HepG2 (cell line): ENCODE results near the gene EIF2AK2. TPM values are rescaled to one million over a fixed set of nuclear protein-coding genes. Genes with fewer than 3 reads are reported as not detected.

Experiments
- ARHGAP35 ChIP-seq: sonication (generic); formaldehyde crosslinking; IDR thresholded peaks from 2 replicates; pipeline ENCODE4 v1.9.0; 2022; ENCODE audit warnings: mild to moderate bottlenecking, inconsistent platforms, moderate library complexity, missing genetic modification reagents, borderline replicate concordance
- BCL6 ChIP-seq: IDR thresholded peaks from 2 replicates; pipeline ENCODE4 v1.6.1; 2016; ENCODE audit warnings: missing genetic modification reagents, missing compliant biosample characterization
- CREB3 ChIP-seq: sonication (generic); formaldehyde crosslinking; IDR thresholded peaks from 2 replicates; pipeline ENCODE4 v1.5.0; 2020; ENCODE audit warnings: missing genetic modification reagents
- DMAP1 ChIP-seq: IDR thresholded peaks from 2 replicates; pipeline ENCODE4 v1.6.1; 2016
- GPN1 ChIP-seq: sonication (generic); formaldehyde crosslinking; IDR thresholded peaks from 2 replicates; pipeline ENCODE4 v1.5.1; 2020; ENCODE audit warnings: missing genetic modification reagents, borderline replicate concordance
- IRF2 ChIP-seq: IDR thresholded peaks from 2 replicates; pipeline ENCODE4 v1.6.1; 2018; ENCODE audit warnings: missing genetic modification reagents, missing compliant biosample characterization
- LCORL ChIP-seq, 2 experiments: fragments of 450-650 bp in 1 of 2; sonication (generic) in 1 of 2; formaldehyde crosslinking in 1 of 2; IDR thresholded peaks; 2 replicates each; pipeline versions ENCODE4 v1.5.0 to v1.6.1; 2017 to 2020; ENCODE audit warnings: antibody characterized with exemption in 1 of 2, missing genetic modification reagents in 1 of 2
- PATZ1 ChIP-seq: sonication (generic); formaldehyde crosslinking; IDR thresholded peaks from 2 replicates; pipeline ENCODE4 v1.4.0; 2020; ENCODE audit warnings: missing genetic modification reagents
- SPEN ChIP-seq: sonication (generic); formaldehyde crosslinking; IDR thresholded peaks from 2 replicates; pipeline ENCODE4 v1.5.1; 2020; ENCODE audit warnings: low read depth, mild to moderate bottlenecking, missing genetic modification reagents
- ZBTB42 ChIP-seq: sonication (generic); formaldehyde crosslinking; IDR thresholded peaks from 2 replicates; pipeline ENCODE4 v1.5.0; 2020; ENCODE audit warnings: mild to moderate bottlenecking, missing genetic modification reagents
- ZNF101 ChIP-seq: sonication (generic); formaldehyde crosslinking; IDR thresholded peaks from 2 replicates; pipeline ENCODE4 v1.4.0; 2020; ENCODE audit warnings: mild to moderate bottlenecking, low read depth, missing genetic modification reagents, borderline replicate concordance
- ZNF317 ChIP-seq: sonication (generic); formaldehyde crosslinking; IDR thresholded peaks from 2 replicates; pipeline ENCODE4 v1.5.0; 2020; ENCODE audit warnings: mild to moderate bottlenecking, missing genetic modification reagents
- ZNF687 ChIP-seq: sonication (generic); formaldehyde crosslinking; IDR thresholded peaks from 2 replicates; pipeline ENCODE4 v1.5.1; 2020; ENCODE audit warnings: mild to moderate bottlenecking, missing genetic modification reagents, moderate library complexity
- ZNF790 ChIP-seq: sonication (generic); formaldehyde crosslinking; IDR thresholded peaks from 2 replicates; pipeline ENCODE4 v1.8.0; 2022; ENCODE audit warnings: missing genetic modification reagents, mild to moderate bottlenecking, borderline replicate concordance
- ZSCAN20 ChIP-seq: sonication (generic); formaldehyde crosslinking; IDR thresholded peaks from 2 replicates; pipeline ENCODE4 v1.4.0; 2020; ENCODE audit warnings: missing genetic modification reagents, mild to moderate bottlenecking, borderline replicate concordance
- polyA plus RNA-seq, 8 experiments: library from polyadenylated mRNA; depleted of rRNA in 3 of 8; stranded (reverse) in 7 of 8; unstranded in 1 of 8; fragments of >200 nt; fragmentation: Illumina TruSeq in 4 of 8; extraction: Trizol in 4 of 8; gene quantifications; 2 replicates each; pipeline versions ENCODE4 v1.2.1 to v1.2.3, GENCODE V29; 2011 to 2016; ENCODE audit warnings: low read depth in 4 of 8, missing spikeins in 1 of 8, mixed read lengths in 1 of 8; ENCODE audit not compliant: insufficient read depth in 1 of 8
- total RNA-seq, 5 experiments: library from RNA; depleted of rRNA; stranded (reverse); fragments of >200 nt; fragmentation: Illumina TruSeq; extraction: Trizol; gene quantifications; 2 replicates each; pipeline ENCODE4 v1.2.3, GENCODE V29; 2016; ENCODE audit warnings: low read depth in 1 of 5
- TF ChIP-seq, protein P1 (sequence below): sonication (generic); formaldehyde crosslinking; IDR thresholded peaks from 2 replicates; pipeline ENCODE4 v1.5.0; 2020; ENCODE audit warnings: mild to moderate bottlenecking, missing genetic modification reagents, moderate library complexity
- TF ChIP-seq, protein P2 (sequence below): sonication (generic); formaldehyde crosslinking; IDR thresholded peaks from 2 replicates; pipeline ENCODE4 v1.9.0; 2021; ENCODE audit warnings: missing genetic modification reagents, mild to moderate bottlenecking, borderline replicate concordance

Gene EIF2AK2
- total and polyA plus RNA-seq, 2 of the 13 experiments (the other 11 are each of a cell fraction or from before 2014, with no cell fraction given): 10.2 to 26.1 TPM

DNA sequence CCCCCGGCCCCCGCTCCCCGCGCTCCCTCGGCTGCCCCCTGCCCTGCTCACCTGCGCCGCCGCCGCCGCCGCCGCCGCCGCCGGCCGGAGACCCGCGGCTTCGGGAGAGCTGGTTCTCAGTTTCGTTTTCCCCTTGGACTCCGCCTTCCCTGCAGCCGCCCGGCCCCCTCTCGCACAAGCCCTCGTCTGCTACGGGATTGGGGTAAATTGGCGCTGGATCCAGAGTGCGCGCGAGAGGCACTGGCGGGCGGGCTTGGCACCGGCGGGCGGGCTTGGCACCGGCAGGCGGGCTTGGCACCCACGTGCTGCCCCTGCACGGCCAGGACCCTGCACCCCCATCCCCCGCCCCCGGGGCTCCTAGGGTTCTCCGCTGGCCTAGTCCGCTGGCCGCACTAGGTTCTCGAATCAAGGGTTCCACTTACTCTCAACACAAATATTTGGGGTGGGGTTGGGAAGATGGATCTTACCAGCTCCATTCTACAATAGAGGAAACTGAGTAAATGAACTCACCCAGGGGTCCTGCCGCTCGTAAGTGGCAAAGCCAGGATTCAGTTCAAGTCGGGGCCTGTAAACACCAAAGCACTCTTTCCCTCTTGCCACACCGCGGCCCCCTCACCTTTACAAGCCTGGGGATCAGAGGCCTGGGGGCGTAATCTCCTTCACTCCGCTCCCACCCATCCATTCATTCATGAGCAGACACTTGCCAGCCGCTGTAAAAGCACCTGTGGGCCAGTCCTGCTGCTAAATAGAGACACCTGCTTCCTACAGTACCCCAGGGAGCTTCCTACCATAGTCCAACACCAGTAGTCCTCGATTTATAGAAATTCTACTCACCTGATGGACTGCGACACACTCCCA, at the start of gene EIF2AK2 (continued):
- TF ChIP-seq, protein P1, sequence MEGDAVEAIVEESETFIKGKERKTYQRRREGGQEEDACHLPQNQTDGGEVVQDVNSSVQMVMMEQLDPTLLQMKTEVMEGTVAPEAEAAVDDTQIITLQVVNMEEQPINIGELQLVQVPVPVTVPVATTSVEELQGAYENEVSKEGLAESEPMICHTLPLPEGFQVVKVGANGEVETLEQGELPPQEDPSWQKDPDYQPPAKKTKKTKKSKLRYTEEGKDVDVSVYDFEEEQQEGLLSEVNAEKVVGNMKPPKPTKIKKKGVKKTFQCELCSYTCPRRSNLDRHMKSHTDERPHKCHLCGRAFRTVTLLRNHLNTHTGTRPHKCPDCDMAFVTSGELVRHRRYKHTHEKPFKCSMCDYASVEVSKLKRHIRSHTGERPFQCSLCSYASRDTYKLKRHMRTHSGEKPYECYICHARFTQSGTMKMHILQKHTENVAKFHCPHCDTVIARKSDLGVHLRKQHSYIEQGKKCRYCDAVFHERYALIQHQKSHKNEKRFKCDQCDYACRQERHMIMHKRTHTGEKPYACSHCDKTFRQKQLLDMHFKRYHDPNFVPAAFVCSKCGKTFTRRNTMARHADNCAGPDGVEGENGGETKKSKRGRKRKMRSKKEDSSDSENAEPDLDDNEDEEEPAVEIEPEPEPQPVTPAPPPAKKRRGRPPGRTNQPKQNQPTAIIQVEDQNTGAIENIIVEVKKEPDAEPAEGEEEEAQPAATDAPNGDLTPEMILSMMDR: peak; percentile 5; the same call in 1 of the 2 replicates
- TF ChIP-seq ZBTB42 (CRISPR knock-in tag) (peak; percentile 46; the same call in 1 of the 2 replicates), SPEN (CRISPR knock-in tag) (peak; percentile 71; the same call in 1 of the 2 replicates), ARHGAP35 (CRISPR knock-in tag) (peak; percentile 58; the same call in 1 of the 2 replicates), GPN1 (no peak), DMAP1 (peak; percentile 53; the same call in 1 of the 2 replicates), PATZ1 (peak; percentile 59), LCORL (IDR thresholded peaks at IDR 0.05) (no peak), LCORL (CRISPR knock-in tag; IDR thresholded peaks at IDR 0.05) (peak; percentile 65; the same call in 1 of the 2 replicates), ZSCAN20 (CRISPR knock-in tag) (peak; percentile 17; the same call in 1 of the 2 replicates), ZNF687 (CRISPR knock-in tag) (peak; percentile 93), BCL6 (CRISPR knock-in tag) (no peak), ZNF317 (0 out of 2 replicates have a peak, but pooled peaks have one; percentile 18), ZNF101 (CRISPR knock-in tag) (peak; percentile 10; the same call in 1 of the 2 replicates), ZNF790 (CRISPR knock-in tag) (peak; percentile 89; the same call in 1 of the 2 replicates), IRF2 (CRISPR knock-in tag) (peak; percentile 99), CREB3 (peak; percentile 23; the same call in 1 of the 2 replicates)
- TF ChIP-seq, protein P2, sequence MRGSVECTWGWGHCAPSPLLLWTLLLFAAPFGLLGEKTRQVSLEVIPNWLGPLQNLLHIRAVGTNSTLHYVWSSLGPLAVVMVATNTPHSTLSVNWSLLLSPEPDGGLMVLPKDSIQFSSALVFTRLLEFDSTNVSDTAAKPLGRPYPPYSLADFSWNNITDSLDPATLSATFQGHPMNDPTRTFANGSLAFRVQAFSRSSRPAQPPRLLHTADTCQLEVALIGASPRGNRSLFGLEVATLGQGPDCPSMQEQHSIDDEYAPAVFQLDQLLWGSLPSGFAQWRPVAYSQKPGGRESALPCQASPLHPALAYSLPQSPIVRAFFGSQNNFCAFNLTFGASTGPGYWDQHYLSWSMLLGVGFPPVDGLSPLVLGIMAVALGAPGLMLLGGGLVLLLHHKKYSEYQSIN (CRISPR knock-in tag): no peak
